ENCODE measurements around the gene C11orf42.

The C11orf42 gene

GRCh38 chr11:6191742-6192141, 13.6 kb upstream of the C11orf42 start:
- TF ChIP-seq TAF1 (IDR thresholded peaks at IDR 0.05; ENCODE audit: borderline replicate concordance, insufficient read depth, low read length) (no peak), REST (IDR thresholded peaks at IDR 0.05; ENCODE audit: insufficient read depth in 1 of 2, low read depth in 2 of 2, low read length in 2 of 2) (no peak)

GRCh38 chr11:6194065-6194581, 11.2 kb upstream of the C11orf42 start:
- TF ChIP-seq SIN3A (IDR thresholded peaks at IDR 0.05; ENCODE audit: borderline replicate concordance, insufficient read depth, low read length) = no peak

- TF ChIP-seq REST (IDR thresholded peaks at IDR 0.05; ENCODE audit: insufficient read depth in 1 of 2, low read depth in 2 of 2, low read length in 2 of 2) = no peak
- no peak for TF ChIP-seq TAF1 (IDR thresholded peaks at IDR 0.05; ENCODE audit: borderline replicate concordance, insufficient read depth, low read length)
- no peak for TF ChIP-seq SIN3A (IDR thresholded peaks at IDR 0.05; ENCODE audit: borderline replicate concordance, insufficient read depth, low read length)
- no peak for TF ChIP-seq FOXP2 (optimal IDR thresholded peaks at IDR 0.05; ENCODE audit: borderline replicate concordance, extremely low read depth, extremely low read length, insufficient read depth)
- TF ChIP-seq POLR2AphosphoS5 (IDR thresholded peaks at IDR 0.05; ENCODE audit: low read depth, low read length) = no peak
Measured at GRCh38 chr11:6196396-6196795, 9.0 kb upstream of the C11orf42 start.

- TF ChIP-seq REST (IDR thresholded peaks at IDR 0.05; ENCODE audit: insufficient read depth in 1 of 2, low read depth in 2 of 2, low read length in 2 of 2) (no peak), FOXP2 (optimal IDR thresholded peaks at IDR 0.05; ENCODE audit: borderline replicate concordance, extremely low read depth, extremely low read length, insufficient read depth) (no peak), TAF1 (IDR thresholded peaks at IDR 0.05; ENCODE audit: borderline replicate concordance, insufficient read depth, low read length) (no peak), POLR2AphosphoS5 (IDR thresholded peaks at IDR 0.05; ENCODE audit: low read depth, low read length) (no peak), SIN3A (IDR thresholded peaks at IDR 0.05; ENCODE audit: borderline replicate concordance, insufficient read depth, low read length) (no peak)
Measured at GRCh38 chr11:6197466-6198200, 7.7 kb upstream of the C11orf42 start.

GRCh38 chr11:6199174-6199810, 6.1 kb upstream of the C11orf42 start, which contains the start of gene OR52W1:
Gene OR52W1, plus strand, starts transcription at chr11:6199224. Its CDS starts 0 bp downstream, at chr11:6199224.
- TF ChIP-seq REST (IDR thresholded peaks at IDR 0.05; ENCODE audit: insufficient read depth in 1 of 2, low read depth in 2 of 2, low read length in 2 of 2) = no peak
- no peak for TF ChIP-seq SIN3A (IDR thresholded peaks at IDR 0.05; ENCODE audit: borderline replicate concordance, insufficient read depth, low read length)
- TF ChIP-seq TAF1 (IDR thresholded peaks at IDR 0.05; ENCODE audit: borderline replicate concordance, insufficient read depth, low read length) = no peak
- TF ChIP-seq FOXP2 (optimal IDR thresholded peaks at IDR 0.05; ENCODE audit: borderline replicate concordance, extremely low read depth, extremely low read length, insufficient read depth) = no peak
- TF ChIP-seq POLR2AphosphoS5 (IDR thresholded peaks at IDR 0.05; ENCODE audit: low read depth, low read length) = no peak

Data from PFSK-1 (cell line).